HCT116 (cell line): Measurements from ENCODE around the gene GABRE. TPM values are rescaled to one million over a fixed set of nuclear protein-coding genes. Genes with fewer than 3 reads are reported as not detected.

ENCODE experiments used
- ATAC-seq: fragments of 200-7000 bp; cut with Tn5 transposase; 2 replicates; pipeline ENCODE4 v1.9.1; 2020; ENCODE audit warnings: mild to moderate bottlenecking, moderate library complexity
- BruUV-seq: library from RNA; stranded (reverse); fragments of 400-500 nt; replicated peaks from 2 replicates; lab custom pipeline; 2021; lab: Mats Ljungman, UMichigan
- CTCF ChIA-PET: fragments of 300-600 bp; sonication (Branson Sonifier 250); formaldehyde crosslinking; loops from one replicate; lab custom pipeline; 2021; ENCODE audit warnings: antibody characterized with exemption; lab: Charles Lee
- POLR2A ChIA-PET: fragments of 300-600, 350-600 bp; sonication (Branson Sonifier 250); formaldehyde crosslinking; loops from one replicate; lab custom pipeline; 2021; ENCODE audit warnings: antibody characterized with exemption; lab: Charles Lee
- RAD21 ChIA-PET, 2 experiments: fragments of 300-600 bp; sonication (Branson Sonifier 250); formaldehyde crosslinking; loops; one replicate each; lab custom pipeline; 2023; ENCODE audit warnings: low total read pairs in 2 of 2; ENCODE audit not compliant: uncharacterized antibody in 2 of 2, unreplicated experiment in 2 of 2, low non-redundant PET in 1 of 2; lab: Charles Lee
- DNase-seq: peaks from one replicate; pipeline ENCODE4 v3.0.0-alpha.2; 2010; ENCODE audit warnings: low read depth, low spot score
- H2AFZ ChIP-seq: fragments of 200-600 bp; shearing (Covaris generic), sonication (generic); 2 replicates; pipeline ENCODE4 v1.6.1; 2017; ENCODE audit warnings: low read depth, mixed run types, mixed read lengths, antibody characterized with exemption, low read length; ENCODE audit not compliant: poor library complexity, severe bottlenecking
- H3K27ac ChIP-seq: 2 replicates; pipeline ENCODE4 v1.5.1; 2012; ENCODE audit warnings: low read depth, low read length
- H3K27me3 ChIP-seq: fragments of 200-600 bp; sonication (generic); 2 replicates; pipeline ENCODE4 v1.6.1; 2016; ENCODE audit warnings: mixed run types, low read length, mixed read lengths; ENCODE audit not compliant: insufficient read depth
- H3K36me3 ChIP-seq, 2 experiments: fragments of 200-500 bp in 1 of 2; fragments of 200-600 bp in 1 of 2; sonication (Bioruptor generic) in 1 of 2; sonication (generic) in 1 of 2; 2 replicates each; pipeline versions ENCODE4 v1.5.1 to v1.6.1; 2014 to 2016; ENCODE audit warnings: low read length in 2 of 2, inconsistent platforms in 1 of 2, mixed read lengths in 1 of 2, mixed run types in 1 of 2; ENCODE audit not compliant: insufficient read depth in 2 of 2, control insufficient read depth in 1 of 2
- H3K4me1 ChIP-seq, 2 experiments: fragments of 200-600 bp in 1 of 2; sonication (generic) in 1 of 2; 2 replicates each; pipeline versions ENCODE4 v1.5.1 to v1.6.1; 2012 to 2017; ENCODE audit warnings: low read length in 2 of 2, inconsistent platforms in 1 of 2, mild to moderate bottlenecking in 1 of 2, mixed read lengths in 1 of 2, mixed run types in 1 of 2, moderate library complexity in 1 of 2; ENCODE audit not compliant: insufficient read depth in 2 of 2, control insufficient read depth in 1 of 2
- H3K4me2 ChIP-seq: fragments of 200-600 bp; sonication (generic); 2 replicates; pipeline ENCODE4 v1.6.1; 2017; ENCODE audit warnings: mixed run types, low read length, mixed read lengths
- H3K4me3 ChIP-seq, 2 experiments: fragments of 200-600 bp in 1 of 2; sonication (generic) in 1 of 2; replicated peaks in 1 of 2; 2 replicates each; pipeline ENCODE4 v1.5.1; 2011 to 2016; ENCODE audit warnings: low read length in 2 of 2, control low read depth in 1 of 2, low read depth in 1 of 2, mild to moderate bottlenecking in 1 of 2, mixed read lengths in 1 of 2, mixed run types in 1 of 2
- H3K79me2 ChIP-seq: fragments of 200-600 bp; sonication (generic); 2 replicates; pipeline ENCODE4 v1.6.1; 2017; ENCODE audit warnings: mild to moderate bottlenecking, mixed run types, low read length, moderate library complexity, mixed read lengths; ENCODE audit not compliant: insufficient read depth
- H3K9ac ChIP-seq: fragments of 200-600 bp; sonication (generic); 2 replicates; pipeline ENCODE4 v1.6.1; 2016; ENCODE audit warnings: low read length, mixed read lengths
- H3K9me2 ChIP-seq: fragments of 200-600 bp; sonication (generic), shearing (Covaris generic); 2 replicates; pipeline ENCODE4 v1.6.1; 2017; ENCODE audit warnings: mixed run types, mild to moderate bottlenecking, moderate library complexity; ENCODE audit not compliant: insufficient read depth
- H3K9me3 ChIP-seq, 2 experiments: fragments of 200-500 bp in 1 of 2; fragments of 200-600 bp in 1 of 2; sonication (Bioruptor generic) in 1 of 2; sonication (generic) in 1 of 2; 2 replicates each; pipeline ENCODE4 v1.6.1; 2014 to 2017; ENCODE audit warnings: low read length in 2 of 2, mixed read lengths in 2 of 2, inconsistent platforms in 1 of 2, low read depth in 1 of 2, mild to moderate bottlenecking in 1 of 2, mixed run types in 1 of 2, moderate library complexity in 1 of 2; ENCODE audit not compliant: control insufficient read depth in 1 of 2, insufficient read depth in 1 of 2
- H4K20me1 ChIP-seq: fragments of 200-600 bp; sonication (generic), shearing (Covaris generic); 2 replicates; pipeline ENCODE4 v1.6.1; 2017; ENCODE audit warnings: mixed run types, mild to moderate bottlenecking, moderate library complexity; ENCODE audit not compliant: insufficient read depth
- RAD21 ChIP-seq: IDR thresholded peaks from 2 replicates; pipeline ENCODE4 v1.6.1; 2012; ENCODE audit warnings: low read depth, mild to moderate bottlenecking
- REST ChIP-seq: IDR thresholded peaks from 2 replicates; pipeline ENCODE4 v1.6.1; 2012; ENCODE audit warnings: low read depth
- SIN3A ChIP-seq: IDR thresholded peaks from 2 replicates; pipeline ENCODE4 v1.6.1; 2012; ENCODE audit warnings: low read depth
- YY1 ChIP-seq: IDR thresholded peaks from 2 replicates; pipeline ENCODE4 v1.6.1; 2011; ENCODE audit warnings: low read length, low read depth, moderate library complexity, mild to moderate bottlenecking; ENCODE audit not compliant: insufficient replicate concordance; ENCODE audit errors: extremely low read depth
- ZBTB33 ChIP-seq: IDR thresholded peaks from 2 replicates; pipeline ENCODE4 v1.6.1; 2011; ENCODE audit warnings: mild to moderate bottlenecking, low read length, moderate library complexity; ENCODE audit not compliant: insufficient replicate concordance; ENCODE audit errors: extremely low read depth
- intact Hi-C: fragments of 100-400 bp; cut with micrococcal nuclease; formaldehyde crosslinking; loops from 2 replicates; pipeline ENCODE4 v1.10.0; 2022
- total RNA-seq: library from RNA; stranded (reverse); gene quantifications from one replicate; pipeline ENCODE4 v1.2.1, GENCODE V29; 2021; ENCODE audit not compliant: unreplicated experiment

Gene GABRE
- total RNA-seq, 1 experiment from 2014 or later: 3.9 TPM

GRCh38 chrX:151994476-151994875, 20.0 kb upstream of the GABRE start:
- Histone ChIP-seq H3K4me1 (no peaks in the 10 kb centered on the region), H4K20me1 (no peaks in the 10 kb centered on the region), H3K9me2 (no peaks in the 10 kb centered on the region), H3K79me2 (no peaks in the 10 kb centered on the region), H3K9me3 (no peaks in the 10 kb centered on the region), H3K27ac (no peak overlapping the region), H3K27me3 (no peaks in the 10 kb centered on the region), H3K36me3 (no peaks in the 10 kb centered on the region), H2AFZ (no peak overlapping the region), H3K9ac (no peak overlapping the region), H3K4me3 (no peak overlapping the region), H3K4me2 (no peak overlapping the region)
- RAD21 ChIA-PET: no interaction called here
- POLR2A ChIA-PET: no interaction called here
- TF ChIP-seq RAD21 (no peak), YY1 (no peak), REST (no peak), ZBTB33 (no peak), SIN3A (no peak)
- intact Hi-C loops: no loop called here
- no peak for DNase-seq
- no TSS peak for BruUV-seq
- CTCF ChIA-PET: no interaction called here
- ATAC-seq: no peak
